Mammary epithelial cell (primary cell): ENCODE results near the gene TEAD1.

ENCODE experiments used
- CTCF ChIP-seq, 2 donors: IDR thresholded peaks in 1 of 2; conservative IDR thresholded peaks in 1 of 2; 2 replicates each; pipeline ENCODE4 v1.5.1; 2011 to 2012; ENCODE audit warnings: inconsistent platforms in 2 of 2, low read length in 2 of 2, mild to moderate bottlenecking in 2 of 2, control low read depth in 1 of 2, low read depth in 1 of 2; ENCODE audit not compliant: insufficient read depth in 1 of 2; ENCODE audit errors: extremely low read depth in 1 of 2
- EZH2 ChIP-seq: IDR thresholded peaks from 2 replicates; pipeline ENCODE4 v1.6.1; 2012; ENCODE audit warnings: low read length, inconsistent platforms, borderline replicate concordance

GRCh38 chr11:12822392-12823022 is 148.3 kb downstream of the TEAD1 start:
- TF ChIP-seq CTCF (conservative IDR thresholded peaks at IDR 0.05 in 1 of 2, IDR thresholded peaks at IDR 0.05 in 1 of 2; ENCODE audit: extremely low read depth in 1 of 2, insufficient read depth in 1 of 2, low read depth in 1 of 2, low read length in 2 of 2) (no peak), EZH2 (no peak)
